GM12865 (cell line): ENCODE data around the gene SORL1-AS1.

ENCODE experiments used
- DNase-seq: peaks from one replicate; pipeline ENCODE4 v3.0.0; 2010; ENCODE audit warnings: low read depth
- H3K4me3 ChIP-seq: 2 replicates; pipeline ENCODE4 v1.5.1; 2011; ENCODE audit warnings: mild to moderate bottlenecking, low read depth, low read length, control low read depth
- CTCF ChIP-seq: IDR thresholded peaks from 2 replicates; pipeline ENCODE4 v1.5.1; 2011; ENCODE audit warnings: low read length, control low read depth, low read depth, inconsistent platforms; ENCODE audit not compliant: insufficient read depth; ENCODE audit errors: missing control alignments

Gene SORL1-AS1

GRCh38 chr11:121466063-121466794 lies 13.5 kb upstream of the SORL1-AS1 start:
- no peak for TF ChIP-seq CTCF

GRCh38 chr11:121465709-121466062 lies 12.9 kb upstream of the SORL1-AS1 start:
- no peak for TF ChIP-seq CTCF
- H3K4me3 ChIP-seq, result peak overlapping the region; percentile 10
- DNase-seq, result no peak

More at GRCh38 chr11:121466063-121466794, 13.5 kb upstream of the SORL1-AS1 start:
- H3K4me3 ChIP-seq, result peak overlapping the region; percentile 10
- peak; percentile 73 for DNase-seq

DNA sequence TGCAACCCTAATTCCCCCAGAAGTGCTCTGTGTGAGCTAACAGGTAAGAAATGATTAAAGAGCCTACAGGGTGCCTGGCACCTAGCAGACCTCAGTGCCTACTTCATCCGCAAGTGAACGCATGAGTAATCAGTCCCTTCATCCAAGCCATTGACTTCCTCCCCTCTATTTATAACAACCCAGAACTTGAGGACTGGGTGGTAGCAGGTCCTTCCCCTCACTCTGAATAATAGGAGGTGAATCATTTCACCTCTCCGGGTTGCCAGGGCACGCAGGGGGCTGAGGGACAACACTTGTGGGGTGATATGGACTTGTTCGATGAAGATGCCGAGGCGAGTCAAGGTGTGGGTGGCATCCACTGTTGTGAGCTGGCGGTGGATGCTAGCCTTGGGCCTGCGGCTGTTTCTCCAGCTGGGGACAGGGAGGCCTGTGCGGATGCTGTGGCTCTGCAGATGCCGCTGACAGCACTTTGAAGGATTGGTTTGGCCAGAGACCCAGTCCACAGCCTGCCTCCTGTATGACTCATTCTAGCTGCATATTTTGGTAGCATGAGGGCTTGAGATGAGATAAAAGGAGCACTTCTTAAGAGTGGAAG lies 11.7 kb upstream of the SORL1-AS1 start:
- peak overlapping the region; percentile 46 for H3K4me3 ChIP-seq
- peak; percentile 92 for DNase-seq
- TF ChIP-seq CTCF, result no peak

DNA sequence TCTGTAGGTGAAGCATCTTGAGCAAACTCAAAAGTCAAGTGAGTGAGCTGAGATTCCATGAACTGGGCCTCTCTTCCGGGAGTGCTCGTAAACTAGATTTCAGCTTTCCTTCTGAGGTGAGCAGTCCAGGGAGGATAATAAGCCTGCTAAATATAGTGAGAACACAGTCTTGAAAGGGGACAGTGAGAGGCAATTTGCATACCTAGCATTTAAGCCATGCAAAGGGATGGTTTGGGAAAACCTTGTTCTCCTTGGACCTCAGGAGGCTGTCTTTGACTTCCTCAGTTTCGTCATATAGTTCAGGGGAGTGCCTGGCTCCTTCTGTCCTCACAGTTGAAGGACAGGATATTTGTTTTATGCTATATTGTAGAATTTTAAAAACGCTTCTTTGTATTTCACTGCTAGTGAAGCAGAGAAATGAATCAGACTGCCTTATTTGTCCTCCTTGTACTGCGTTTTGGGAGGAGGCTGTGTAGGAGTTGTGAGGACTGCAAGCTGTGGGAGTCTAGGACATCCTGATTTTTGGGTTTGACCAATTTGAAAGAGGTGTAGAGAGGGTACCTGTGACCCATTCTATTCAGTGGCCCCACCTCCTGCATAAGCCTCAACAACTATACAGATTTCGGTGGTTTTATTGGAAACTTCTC lies 11.0 kb upstream of the SORL1-AS1 start:
- DNase-seq, result no peak
- no peak for TF ChIP-seq CTCF
- H3K4me3 ChIP-seq, result peak overlapping the region; percentile 46

DNA sequence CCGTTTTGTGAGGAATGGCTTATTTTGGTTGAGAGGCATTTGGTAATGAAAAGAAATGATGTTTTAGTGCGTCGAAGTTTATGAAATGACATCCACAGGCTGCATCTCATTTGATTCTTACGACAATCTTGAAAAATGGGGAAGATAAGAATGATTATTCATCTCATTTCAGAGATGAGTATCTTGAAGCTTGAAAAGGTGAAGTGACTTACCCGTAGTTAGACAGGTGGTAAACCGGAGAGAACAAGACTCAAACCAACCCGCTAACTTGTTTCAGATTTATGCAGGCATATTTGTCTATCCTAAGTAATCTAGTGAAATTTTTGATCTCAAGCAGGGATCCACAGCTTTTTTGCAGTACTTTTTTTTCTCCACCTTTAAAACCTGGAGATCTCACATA lies 9.1 kb upstream of the SORL1-AS1 start:
- DNase-seq, result peak; percentile 40
- H3K4me3 ChIP-seq, result peak overlapping the region; percentile 31
- no peak for TF ChIP-seq CTCF

GRCh38 chr11:121460941-121461514 lies 8.3 kb upstream of the SORL1-AS1 start:
- peak overlapping the region; percentile 31; the same call in 1 of the 2 replicates for H3K4me3 ChIP-seq
- no peak for TF ChIP-seq CTCF

More at GRCh38 chr11:121460941-121461514, 8.3 kb upstream of the SORL1-AS1 start:
- DNase-seq, result no peak
